ENCODE measurements around the gene ZNF558.

DNA sequence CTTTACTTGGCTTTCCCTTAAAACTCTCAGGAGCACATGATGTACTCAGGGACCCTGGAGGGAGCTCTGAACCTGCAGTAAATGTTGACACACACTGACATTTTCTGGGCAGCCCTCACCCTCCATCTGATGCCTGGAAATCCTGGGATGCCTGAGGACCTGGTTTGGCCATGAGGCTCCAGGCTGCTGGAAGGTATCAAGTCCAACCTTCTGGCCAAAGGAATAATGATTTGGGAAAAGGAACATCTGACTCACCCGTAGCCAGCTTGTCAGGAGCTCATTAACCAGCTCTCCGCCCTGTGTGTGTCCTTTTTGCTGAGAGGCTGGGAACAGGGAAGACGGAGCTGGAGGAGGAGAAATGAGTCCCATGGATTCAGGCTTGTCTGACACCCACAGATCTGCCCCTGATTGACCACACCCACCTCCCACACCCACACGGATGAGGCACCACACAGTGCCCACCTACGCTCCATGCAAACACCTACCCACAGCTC lies 10.3 kb downstream of the ZNF558 start:
- TF ChIP-seq, protein P1, sequence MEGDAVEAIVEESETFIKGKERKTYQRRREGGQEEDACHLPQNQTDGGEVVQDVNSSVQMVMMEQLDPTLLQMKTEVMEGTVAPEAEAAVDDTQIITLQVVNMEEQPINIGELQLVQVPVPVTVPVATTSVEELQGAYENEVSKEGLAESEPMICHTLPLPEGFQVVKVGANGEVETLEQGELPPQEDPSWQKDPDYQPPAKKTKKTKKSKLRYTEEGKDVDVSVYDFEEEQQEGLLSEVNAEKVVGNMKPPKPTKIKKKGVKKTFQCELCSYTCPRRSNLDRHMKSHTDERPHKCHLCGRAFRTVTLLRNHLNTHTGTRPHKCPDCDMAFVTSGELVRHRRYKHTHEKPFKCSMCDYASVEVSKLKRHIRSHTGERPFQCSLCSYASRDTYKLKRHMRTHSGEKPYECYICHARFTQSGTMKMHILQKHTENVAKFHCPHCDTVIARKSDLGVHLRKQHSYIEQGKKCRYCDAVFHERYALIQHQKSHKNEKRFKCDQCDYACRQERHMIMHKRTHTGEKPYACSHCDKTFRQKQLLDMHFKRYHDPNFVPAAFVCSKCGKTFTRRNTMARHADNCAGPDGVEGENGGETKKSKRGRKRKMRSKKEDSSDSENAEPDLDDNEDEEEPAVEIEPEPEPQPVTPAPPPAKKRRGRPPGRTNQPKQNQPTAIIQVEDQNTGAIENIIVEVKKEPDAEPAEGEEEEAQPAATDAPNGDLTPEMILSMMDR (IDR thresholded peaks at IDR 0.05) = no peak
- TF ChIP-seq POLR2AphosphoS5 (IDR thresholded peaks at IDR 0.05) (peak in 3 of 4 donors; percentile 77 to 83 (median 80)), POLR2A (IDR thresholded peaks at IDR 0.05) (no peak)
